Lung (tissue), 12 donors: ENCODE results near the gene CASS4. TPM values are rescaled to one million over a fixed set of nuclear protein-coding genes. Genes with fewer than 3 reads are reported as not detected.

Source experiments
- ATAC-seq: fragments of 200-7000 bp; cut with Tn5 transposase; one replicate; pipeline ENCODE4 v1.9.1; 2020; ENCODE audit warnings: moderate number of reproducible peaks; ENCODE audit not compliant: insufficient read depth, low FRiP score
- DNase-seq, 3 donors: peaks; one replicate each; pipeline ENCODE4 v3.0.0-alpha.2; 2013 to 2017
- H3K27ac ChIP-seq, 2 donors: one replicate each; pipeline ENCODE4 v1.5.1; 2013; ENCODE audit warnings: mild to moderate bottlenecking in 2 of 2, moderate library complexity in 2 of 2, control low read depth in 1 of 2, inconsistent platforms in 1 of 2, low read depth in 1 of 2, low read length in 1 of 2
- H3K27me3 ChIP-seq, 3 donors: one replicate each; pipeline ENCODE4 v1.5.1; 2013; ENCODE audit warnings: low read length in 2 of 3; ENCODE audit not compliant: control insufficient read depth in 3 of 3, insufficient read depth in 3 of 3
- H3K36me3 ChIP-seq, 4 donors: one replicate each; pipeline ENCODE4 v1.5.1; 2013; ENCODE audit warnings: low read length in 4 of 4, mild to moderate bottlenecking in 1 of 4, moderate library complexity in 1 of 4; ENCODE audit not compliant: control insufficient read depth in 4 of 4, insufficient read depth in 4 of 4
- H3K4me1 ChIP-seq, 5 donors: one replicate each; pipeline ENCODE4 v1.5.1; 2013; ENCODE audit warnings: low read length in 5 of 5, mild to moderate bottlenecking in 2 of 5, moderate library complexity in 1 of 5; ENCODE audit not compliant: control insufficient read depth in 5 of 5, insufficient read depth in 5 of 5
- H3K4me3 ChIP-seq: one replicate; pipeline ENCODE4 v1.5.1; 2013; ENCODE audit warnings: mild to moderate bottlenecking, control low read depth, moderate library complexity
- H3K9ac ChIP-seq, 2 donors: one replicate each; pipeline ENCODE4 v1.5.1; 2013; ENCODE audit warnings: low read length in 2 of 2, control low read depth in 1 of 2; ENCODE audit not compliant: insufficient read depth in 1 of 2
- H3K9me3 ChIP-seq, 4 donors: one replicate each; pipeline ENCODE4 v1.5.1; 2013; ENCODE audit warnings: low read length in 3 of 4, mild to moderate bottlenecking in 1 of 4, moderate library complexity in 1 of 4; ENCODE audit not compliant: control insufficient read depth in 4 of 4, insufficient read depth in 3 of 4
- WGBS, 2 donors: extraction: QIAGEN DNeasy Blood & Tissue Kit; methylation state at CpG; one replicate each; pipeline ENCODE4 v1.1.7; 2013; 5-methylcytosine and 5-hydroxymethylcytosine counted together
- polyA plus RNA-seq, 2 donors: library from polyadenylated mRNA; stranded (reverse); fragments of 200-250 nt; gene quantifications; one replicate each; pipeline ENCODE4 v1.2.1, GENCODE V29; 2013
- total RNA-seq, 2 donors: library from RNA; depleted of rRNA in 1 of 2; stranded (reverse); fragments of >200 nt in 1 of 2; gene quantifications; one replicate each; pipeline ENCODE4 v1.2.1, GENCODE V29; 2014 to 2021
- TF ChIP-seq, protein P1 (sequence below): IDR thresholded peaks from 2 replicates; pipeline ENCODE4 v1.5.1; 2012; ENCODE audit warnings: mild to moderate bottlenecking; ENCODE audit errors: control extremely low read depth, extremely low read depth
- donor health status: control.
- donor health status: control.
- donor health status: Bipolar disorder and iron deficiency.
- donor health status: healthy.
- donor health status: DM: yes; HTN: yes; CAD: no.

The CASS4 gene
- total and polyA plus RNA-seq, 4 donors = 4.5 to 30.7 (median 14.8) TPM

- Histone ChIP-seq H3K36me3 (peaks cover 0 to 14% (median 7%) of the 10 kb centered on the region in 4 donors), H3K9ac (peak overlapping the region in 1 of 2 donors; percentile 92), H3K27ac (peak overlapping the region in 1 of 2 donors; percentile 93), H3K9me3 (no peaks in the 10 kb centered on the region), H3K27me3 (no peaks in the 10 kb centered on the region), H3K4me3 (no peak overlapping the region), H3K4me1 (peaks cover 0 to 55% (median 17%) of the 10 kb centered on the region in 5 donors)
- DNase-seq = no peak
- 80 to 83% methylated on average over 7 of the region's 7 CpGs for WGBS, 2 donors
- ATAC-seq = no peak
- TF ChIP-seq, protein P1, sequence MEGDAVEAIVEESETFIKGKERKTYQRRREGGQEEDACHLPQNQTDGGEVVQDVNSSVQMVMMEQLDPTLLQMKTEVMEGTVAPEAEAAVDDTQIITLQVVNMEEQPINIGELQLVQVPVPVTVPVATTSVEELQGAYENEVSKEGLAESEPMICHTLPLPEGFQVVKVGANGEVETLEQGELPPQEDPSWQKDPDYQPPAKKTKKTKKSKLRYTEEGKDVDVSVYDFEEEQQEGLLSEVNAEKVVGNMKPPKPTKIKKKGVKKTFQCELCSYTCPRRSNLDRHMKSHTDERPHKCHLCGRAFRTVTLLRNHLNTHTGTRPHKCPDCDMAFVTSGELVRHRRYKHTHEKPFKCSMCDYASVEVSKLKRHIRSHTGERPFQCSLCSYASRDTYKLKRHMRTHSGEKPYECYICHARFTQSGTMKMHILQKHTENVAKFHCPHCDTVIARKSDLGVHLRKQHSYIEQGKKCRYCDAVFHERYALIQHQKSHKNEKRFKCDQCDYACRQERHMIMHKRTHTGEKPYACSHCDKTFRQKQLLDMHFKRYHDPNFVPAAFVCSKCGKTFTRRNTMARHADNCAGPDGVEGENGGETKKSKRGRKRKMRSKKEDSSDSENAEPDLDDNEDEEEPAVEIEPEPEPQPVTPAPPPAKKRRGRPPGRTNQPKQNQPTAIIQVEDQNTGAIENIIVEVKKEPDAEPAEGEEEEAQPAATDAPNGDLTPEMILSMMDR = no peak
These were observed 372 bp downstream of the CASS4 start for GRCh38 chr20:56412473-56412790.

GRCh38 chr20:56412949-56413348 lies 889 bp downstream of the CASS4 start:
- Histone ChIP-seq H3K9me3 (no peaks in the 10 kb centered on the region), H3K36me3 (peaks cover 0 to 13% (median 3%) of the 10 kb centered on the region in 4 donors), H3K4me1 (peaks cover 0 to 59% (median 17%) of the 10 kb centered on the region in 5 donors), H3K4me3 (peak overlapping the region; percentile 25), H3K9ac (peak overlapping the region in 1 of 2 donors; percentile 92), H3K27me3 (no peaks in the 10 kb centered on the region), H3K27ac (peak overlapping the region in 1 of 2 donors; percentile 93)
- ATAC-seq = no peak
- TF ChIP-seq, protein P1 = no peak
- no peak for DNase-seq
- WGBS, 2 donors = 91% methylated on average over 3 of the region's 3 CpGs

GRCh38 chr20:56414842-56415765 lies 3.0 kb downstream of the CASS4 start:
- no peak for DNase-seq
- no peaks in the 10 kb centered on the region for H3K27me3 ChIP-seq
- H3K9me3 ChIP-seq = no peaks in the 10 kb centered on the region
- peaks cover 0 to 52% (median 8%) of the 10 kb centered on the region in 5 donors for H3K4me1 ChIP-seq
- peak overlapping the region in 1 of 2 donors; percentile 32 for H3K27ac ChIP-seq
- ATAC-seq = no peak
- peaks cover 0 to 21% (median 2%) of the 10 kb centered on the region in 4 donors for H3K36me3 ChIP-seq
- TF ChIP-seq, protein P1 = no peak
- H3K9ac ChIP-seq = no peak overlapping the region
- no peak overlapping the region for H3K4me3 ChIP-seq
- 78 to 84% methylated on average over 12 of the region's 12 CpGs for WGBS, 2 donors
